ENCODE measurements around the gene ACSL6. TPM values are rescaled to one million over a fixed set of nuclear protein-coding genes. Genes with fewer than 3 reads are reported as not detected.

ACSL6 gene
- total and polyA plus RNA-seq, 8 donors, result 0.45 to 1.3 (median 0.96) TPM

DNA sequence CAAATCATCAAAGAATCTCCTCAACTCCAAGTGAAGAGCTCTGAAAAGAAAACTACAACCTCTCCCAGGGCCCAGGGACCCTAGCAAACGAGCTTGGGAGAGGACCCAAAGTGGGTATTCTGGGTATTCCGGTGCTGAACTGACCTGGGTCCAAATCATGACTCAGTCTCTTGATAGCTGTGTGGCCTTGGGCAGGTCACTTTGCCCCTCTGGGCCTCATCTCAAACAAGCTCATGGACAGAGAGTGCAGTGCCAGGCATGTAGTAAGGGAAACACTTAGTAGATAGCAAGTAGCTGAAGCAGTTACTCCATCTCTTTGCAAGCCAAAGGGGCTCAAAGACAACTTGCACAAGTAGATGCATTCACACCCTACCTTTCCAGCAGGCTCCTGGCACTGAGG, 12.4 kb downstream of the ACSL6 start:
- TF ChIP-seq, protein P1, sequence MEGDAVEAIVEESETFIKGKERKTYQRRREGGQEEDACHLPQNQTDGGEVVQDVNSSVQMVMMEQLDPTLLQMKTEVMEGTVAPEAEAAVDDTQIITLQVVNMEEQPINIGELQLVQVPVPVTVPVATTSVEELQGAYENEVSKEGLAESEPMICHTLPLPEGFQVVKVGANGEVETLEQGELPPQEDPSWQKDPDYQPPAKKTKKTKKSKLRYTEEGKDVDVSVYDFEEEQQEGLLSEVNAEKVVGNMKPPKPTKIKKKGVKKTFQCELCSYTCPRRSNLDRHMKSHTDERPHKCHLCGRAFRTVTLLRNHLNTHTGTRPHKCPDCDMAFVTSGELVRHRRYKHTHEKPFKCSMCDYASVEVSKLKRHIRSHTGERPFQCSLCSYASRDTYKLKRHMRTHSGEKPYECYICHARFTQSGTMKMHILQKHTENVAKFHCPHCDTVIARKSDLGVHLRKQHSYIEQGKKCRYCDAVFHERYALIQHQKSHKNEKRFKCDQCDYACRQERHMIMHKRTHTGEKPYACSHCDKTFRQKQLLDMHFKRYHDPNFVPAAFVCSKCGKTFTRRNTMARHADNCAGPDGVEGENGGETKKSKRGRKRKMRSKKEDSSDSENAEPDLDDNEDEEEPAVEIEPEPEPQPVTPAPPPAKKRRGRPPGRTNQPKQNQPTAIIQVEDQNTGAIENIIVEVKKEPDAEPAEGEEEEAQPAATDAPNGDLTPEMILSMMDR (IDR thresholded peaks at IDR 0.05), result no peak
- H3K27ac ChIP-seq, result no peak overlapping the region
- H3K27me3 ChIP-seq, result no peaks in the 10 kb centered on the region
- H3K9me3 ChIP-seq, result no peaks in the 10 kb centered on the region
- H3K36me3 ChIP-seq, result no peaks in the 10 kb centered on the region
- DNase-seq (no peak), ATAC-seq (no peak)
- H3K4me1 ChIP-seq, result no peaks in the 10 kb centered on the region
- intact Hi-C loops (cut with DNase I), result loop anchor here in 1 of 2 donors (10.0 kb wide), 1 partner anchor 574 kb away; no protein-coding TSS in a partner anchor
- no peak overlapping the region for H3K4me3 ChIP-seq

DNA sequence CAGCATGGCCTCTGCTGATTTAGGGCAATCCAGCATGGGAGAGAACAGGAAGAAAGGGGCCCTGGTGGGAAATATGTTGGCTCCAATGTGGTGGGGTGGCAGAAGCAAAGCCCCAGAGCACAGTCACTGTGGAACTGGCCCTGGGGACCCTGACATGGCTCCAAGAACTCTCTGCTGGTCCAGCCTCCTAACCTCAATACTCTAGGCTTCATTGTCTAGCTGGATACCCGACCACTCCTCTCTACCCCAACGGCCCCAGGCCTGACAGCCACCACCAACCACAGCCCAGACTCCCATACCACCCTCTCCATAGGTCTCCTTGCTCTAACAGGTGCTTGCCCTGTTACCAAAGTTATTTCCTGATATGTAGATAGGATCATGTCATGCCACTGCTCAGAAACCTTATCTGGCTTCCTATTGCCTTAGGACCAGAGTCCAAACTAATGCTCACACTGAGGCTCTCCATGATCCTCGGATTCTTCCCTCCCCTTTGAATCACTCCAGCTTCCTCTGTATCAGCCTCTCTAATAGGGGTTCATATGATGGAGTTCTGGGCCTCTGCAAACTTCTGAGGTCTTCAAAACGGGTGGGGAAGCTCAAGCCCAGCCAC, 12.9 kb downstream of the ACSL6 start:
- no peaks in the 10 kb centered on the region for H3K27me3 ChIP-seq
- TF ChIP-seq, protein P1 (IDR thresholded peaks at IDR 0.05), result no peak
- no peak overlapping the region for H3K27ac ChIP-seq
- no peaks in the 10 kb centered on the region for H3K9me3 ChIP-seq
- no peaks in the 10 kb centered on the region for H3K36me3 ChIP-seq
- intact Hi-C loops (cut with DNase I), result loop anchor here in 1 of 2 donors (10.0 kb wide), 1 partner anchor 574 kb away; no protein-coding TSS in a partner anchor
- no peaks in the 10 kb centered on the region for H3K4me1 ChIP-seq
- DNase-seq (no peak), ATAC-seq (no peak)
- H3K4me3 ChIP-seq, result no peak overlapping the region

DNA sequence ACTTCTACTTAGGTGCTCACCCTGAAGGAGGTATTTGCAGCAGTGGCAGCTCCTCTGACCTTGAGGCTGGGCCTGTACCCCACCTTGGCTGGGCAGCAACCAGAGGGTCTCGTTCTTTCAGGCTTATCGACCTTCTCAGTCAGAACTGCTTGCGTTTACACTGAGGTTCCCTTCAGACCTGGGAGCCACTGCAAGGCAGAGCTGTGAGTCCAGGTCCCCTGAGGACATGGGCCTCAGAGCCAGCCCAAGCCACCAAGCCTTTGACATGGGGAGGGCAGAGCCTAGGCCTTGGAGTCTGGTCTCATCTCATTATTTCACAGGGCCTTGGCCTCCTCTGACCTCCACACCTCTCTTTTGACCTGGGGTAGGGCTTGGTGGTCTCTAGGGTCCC, 13.7 kb downstream of the ACSL6 start:
- H3K9me3 ChIP-seq, result no peaks in the 10 kb centered on the region
- ATAC-seq, result no peak
- TF ChIP-seq, protein P1 (IDR thresholded peaks at IDR 0.05), result no peak
- no peak overlapping the region for H3K27ac ChIP-seq
- H3K27me3 ChIP-seq, result no peaks in the 10 kb centered on the region
- no peak overlapping the region for H3K4me3 ChIP-seq
- no peak for DNase-seq
- H3K36me3 ChIP-seq, result no peaks in the 10 kb centered on the region
- H3K4me1 ChIP-seq, result no peaks in the 10 kb centered on the region
- intact Hi-C loops (cut with DNase I), result loop anchor here in 1 of 2 donors (10.0 kb wide), 1 partner anchor 573 kb away; no protein-coding TSS in a partner anchor

DNA sequence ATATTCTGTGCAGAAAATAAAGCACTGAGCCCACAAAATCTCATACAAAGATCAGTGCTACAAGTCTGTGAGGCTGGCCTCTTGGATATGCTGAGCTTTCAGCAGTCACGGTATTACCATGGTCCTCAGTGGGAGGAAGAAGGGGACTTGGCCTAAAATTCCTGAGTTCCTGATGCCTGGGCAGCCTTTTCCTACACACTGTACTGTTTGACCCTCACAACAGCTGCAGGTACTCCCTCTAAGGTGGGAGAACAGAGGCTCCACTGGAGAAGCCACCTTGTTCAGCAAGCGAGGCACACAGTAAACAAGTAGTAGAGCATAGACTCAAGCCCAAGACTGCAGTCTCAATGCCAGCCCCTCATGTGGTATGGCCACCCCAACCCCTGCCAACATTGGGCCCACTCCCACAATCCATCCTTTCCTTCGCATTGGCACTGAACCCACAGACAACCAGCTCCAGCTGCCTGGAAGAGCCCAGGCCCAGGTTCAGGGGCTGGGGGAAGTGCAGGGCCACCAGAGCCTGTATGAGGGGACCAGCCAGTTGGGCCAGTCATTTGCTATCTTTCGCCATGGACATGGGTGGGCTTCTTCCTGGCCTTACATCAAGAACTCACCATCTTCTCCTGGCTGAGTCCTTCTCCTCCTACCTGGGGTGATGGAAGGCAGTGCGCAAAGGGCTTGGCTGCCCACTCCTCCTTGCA, 14.3 kb downstream of the ACSL6 start:
- DNase-seq (no peak), ATAC-seq (no peak)
- Histone ChIP-seq H3K4me1 (no peaks in the 10 kb centered on the region), H3K4me3 (no peak overlapping the region), H3K9me3 (no peaks in the 10 kb centered on the region), H3K27ac (no peak overlapping the region), H3K36me3 (no peaks in the 10 kb centered on the region), H3K27me3 (no peaks in the 10 kb centered on the region)
- TF ChIP-seq, protein P1 (IDR thresholded peaks at IDR 0.05), result no peak
- intact Hi-C loops (cut with DNase I), result loop anchor here in 1 of 2 donors (10.0 kb wide), 1 partner anchor 572 kb away; no protein-coding TSS in a partner anchor
